ENCODE results near the gene ZFPM1. TPM values are rescaled to one million over a fixed set of nuclear protein-coding genes. Genes with fewer than 3 reads are reported as not detected.

The ZFPM1 gene
- total RNA-seq, 6 donors from 2014 or later: 1.0 to 8.4 (median 3.3) TPM

DNA sequence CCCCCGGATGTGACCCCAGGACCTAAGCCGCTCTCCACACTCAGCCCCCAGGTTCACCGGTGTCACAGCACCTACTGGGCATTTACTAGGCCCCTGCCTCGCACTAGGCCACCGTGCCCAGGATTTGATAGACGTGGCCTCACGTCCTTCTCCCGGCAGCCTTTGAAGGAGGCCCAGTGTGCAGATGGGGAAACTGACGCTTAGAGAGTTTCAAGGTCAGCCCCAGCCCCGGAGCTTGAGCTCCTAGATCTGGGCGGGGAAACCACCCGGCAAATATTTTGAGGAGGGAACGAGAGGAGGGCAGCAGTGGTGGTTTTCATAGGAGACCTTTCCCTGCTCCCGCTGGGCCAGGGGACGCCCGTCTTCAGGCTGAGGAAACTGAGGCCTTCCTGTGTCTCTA lies 10.3 kb downstream of the ZFPM1 start:
- TF ChIP-seq POLR2A (IDR thresholded peaks at IDR 0.05) (no peak), POLR2AphosphoS5 (IDR thresholded peaks at IDR 0.05) (no peak), EP300 (IDR thresholded peaks at IDR 0.05) (no peak)
- TF ChIP-seq, protein P1, sequence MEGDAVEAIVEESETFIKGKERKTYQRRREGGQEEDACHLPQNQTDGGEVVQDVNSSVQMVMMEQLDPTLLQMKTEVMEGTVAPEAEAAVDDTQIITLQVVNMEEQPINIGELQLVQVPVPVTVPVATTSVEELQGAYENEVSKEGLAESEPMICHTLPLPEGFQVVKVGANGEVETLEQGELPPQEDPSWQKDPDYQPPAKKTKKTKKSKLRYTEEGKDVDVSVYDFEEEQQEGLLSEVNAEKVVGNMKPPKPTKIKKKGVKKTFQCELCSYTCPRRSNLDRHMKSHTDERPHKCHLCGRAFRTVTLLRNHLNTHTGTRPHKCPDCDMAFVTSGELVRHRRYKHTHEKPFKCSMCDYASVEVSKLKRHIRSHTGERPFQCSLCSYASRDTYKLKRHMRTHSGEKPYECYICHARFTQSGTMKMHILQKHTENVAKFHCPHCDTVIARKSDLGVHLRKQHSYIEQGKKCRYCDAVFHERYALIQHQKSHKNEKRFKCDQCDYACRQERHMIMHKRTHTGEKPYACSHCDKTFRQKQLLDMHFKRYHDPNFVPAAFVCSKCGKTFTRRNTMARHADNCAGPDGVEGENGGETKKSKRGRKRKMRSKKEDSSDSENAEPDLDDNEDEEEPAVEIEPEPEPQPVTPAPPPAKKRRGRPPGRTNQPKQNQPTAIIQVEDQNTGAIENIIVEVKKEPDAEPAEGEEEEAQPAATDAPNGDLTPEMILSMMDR (IDR thresholded peaks at IDR 0.05): no peak
- ATAC-seq (ENCODE audit: low FRiP score in 2 of 2) (no peak), DNase-seq (no peak)
- H3K9me3 ChIP-seq: no peaks in the 10 kb centered on the region
- no peaks in the 10 kb centered on the region for H3K27me3 ChIP-seq
- H3K4me3 ChIP-seq: no peak overlapping the region
- 94 to 95% methylated on average over 6 to 16 of the region's 16 CpGs for WGBS, 2 donors
- no peaks in the 10 kb centered on the region for H3K36me3 ChIP-seq
- no peak overlapping the region for H3K27ac ChIP-seq
- peaks cover 7 to 17% (median 8%) of the 10 kb centered on the region in 4 donors for H3K4me1 ChIP-seq

DNA sequence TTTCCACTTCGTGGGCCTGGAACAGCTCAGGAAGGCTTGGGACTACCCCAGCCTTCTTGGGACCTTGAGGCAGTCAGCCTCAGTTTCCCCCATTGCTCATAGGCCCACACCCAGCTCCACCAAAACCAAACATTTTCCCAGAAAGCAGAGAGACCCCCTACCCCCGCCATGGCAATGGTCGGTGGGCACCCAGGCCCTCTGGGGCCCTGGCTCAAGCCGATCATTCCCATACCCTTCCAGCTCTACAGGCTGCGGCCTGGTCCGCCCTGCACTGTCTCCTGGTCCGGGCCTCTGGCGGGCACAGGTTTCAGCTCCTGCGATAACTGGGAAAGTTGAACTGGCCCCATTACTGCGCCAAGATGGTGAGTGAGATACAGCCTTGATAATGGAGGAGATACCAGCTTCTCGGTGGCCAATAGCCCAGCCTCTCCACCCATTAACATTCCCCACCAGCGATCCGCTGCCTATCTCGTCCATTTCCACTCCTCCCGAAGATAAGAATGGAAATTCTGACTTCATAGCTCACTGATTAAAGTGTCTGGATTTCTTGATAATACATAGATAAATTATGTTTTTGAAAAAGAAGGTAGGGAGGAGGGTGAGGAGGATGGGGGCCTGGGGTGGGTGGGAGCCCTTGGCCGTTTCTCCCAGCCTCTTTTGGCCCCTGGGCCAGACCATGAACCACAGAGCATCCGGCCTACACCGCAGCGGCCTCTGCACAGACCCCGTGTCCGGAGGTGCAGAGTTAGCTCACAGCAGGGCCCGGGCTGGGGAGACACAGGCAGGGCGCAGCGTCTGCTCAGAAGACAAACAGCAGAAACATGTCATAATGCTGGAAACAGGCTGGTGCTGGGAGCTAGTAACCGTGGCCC lies 11.6 kb downstream of the ZFPM1 start:
- Histone ChIP-seq H3K27ac (no peak overlapping the region), H3K4me3 (no peak overlapping the region), H3K36me3 (no peaks in the 10 kb centered on the region), H3K4me1 (peaks cover 7 to 17% (median 8%) of the 10 kb centered on the region in 4 donors), H3K27me3 (no peaks in the 10 kb centered on the region), H3K9me3 (no peaks in the 10 kb centered on the region)
- WGBS, 2 donors: 69 to 87% methylated on average over 17 to 25 of the region's 25 CpGs
- ATAC-seq (ENCODE audit: low FRiP score in 2 of 2) (peak in 1 of 2 donors; percentile 49), DNase-seq (no peak)
- TF ChIP-seq, protein P1 (IDR thresholded peaks at IDR 0.05): no peak
- no peak for TF ChIP-seq EP300 (IDR thresholded peaks at IDR 0.05)
- no peak for TF ChIP-seq POLR2A (IDR thresholded peaks at IDR 0.05)
- no peak for TF ChIP-seq POLR2AphosphoS5 (IDR thresholded peaks at IDR 0.05)

DNA sequence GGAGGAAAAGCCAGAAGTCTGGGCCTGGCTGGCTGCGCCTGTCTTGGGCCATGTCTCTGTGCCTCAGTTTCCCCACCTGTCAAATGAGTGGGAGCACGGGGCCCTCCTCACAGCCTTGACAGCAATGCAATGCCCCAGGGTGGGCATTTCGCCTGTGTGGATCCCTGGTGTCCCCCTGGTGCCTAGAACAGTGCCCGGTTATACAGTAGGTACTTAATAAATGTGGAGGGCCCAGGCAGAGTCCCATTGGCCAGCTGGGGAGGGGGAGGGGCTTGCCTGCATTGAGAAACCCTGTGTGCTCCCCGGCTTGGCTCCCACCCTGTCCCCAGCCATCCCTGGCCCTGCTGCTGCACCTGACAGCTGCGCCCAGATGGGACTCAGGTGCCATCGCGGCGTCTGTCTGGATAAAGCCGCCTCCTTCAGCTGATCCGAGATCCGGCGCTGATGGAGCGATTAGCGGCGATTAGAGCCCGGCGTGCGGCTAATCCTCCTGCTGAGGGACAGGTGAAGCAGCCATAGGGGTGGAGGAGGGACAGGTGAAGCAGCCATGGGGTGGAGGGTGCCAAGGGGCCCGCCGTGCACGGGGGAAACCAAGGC lies 12.4 kb downstream of the ZFPM1 start:
- DNase-seq (no peak), ATAC-seq (ENCODE audit: low FRiP score in 2 of 2) (no peak)
- Histone ChIP-seq H3K4me1 (peaks cover 7 to 17% (median 8%) of the 10 kb centered on the region in 4 donors), H3K4me3 (no peak overlapping the region), H3K36me3 (no peaks in the 10 kb centered on the region), H3K27me3 (no peaks in the 10 kb centered on the region), H3K27ac (no peak overlapping the region), H3K9me3 (no peaks in the 10 kb centered on the region)
- TF ChIP-seq POLR2A (IDR thresholded peaks at IDR 0.05) (no peak), POLR2AphosphoS5 (IDR thresholded peaks at IDR 0.05) (no peak), EP300 (IDR thresholded peaks at IDR 0.05) (no peak)
- TF ChIP-seq, protein P1 (IDR thresholded peaks at IDR 0.05): no peak
- 84 to 92% methylated on average over 15 to 22 of the region's 22 CpGs for WGBS, 2 donors

DNA sequence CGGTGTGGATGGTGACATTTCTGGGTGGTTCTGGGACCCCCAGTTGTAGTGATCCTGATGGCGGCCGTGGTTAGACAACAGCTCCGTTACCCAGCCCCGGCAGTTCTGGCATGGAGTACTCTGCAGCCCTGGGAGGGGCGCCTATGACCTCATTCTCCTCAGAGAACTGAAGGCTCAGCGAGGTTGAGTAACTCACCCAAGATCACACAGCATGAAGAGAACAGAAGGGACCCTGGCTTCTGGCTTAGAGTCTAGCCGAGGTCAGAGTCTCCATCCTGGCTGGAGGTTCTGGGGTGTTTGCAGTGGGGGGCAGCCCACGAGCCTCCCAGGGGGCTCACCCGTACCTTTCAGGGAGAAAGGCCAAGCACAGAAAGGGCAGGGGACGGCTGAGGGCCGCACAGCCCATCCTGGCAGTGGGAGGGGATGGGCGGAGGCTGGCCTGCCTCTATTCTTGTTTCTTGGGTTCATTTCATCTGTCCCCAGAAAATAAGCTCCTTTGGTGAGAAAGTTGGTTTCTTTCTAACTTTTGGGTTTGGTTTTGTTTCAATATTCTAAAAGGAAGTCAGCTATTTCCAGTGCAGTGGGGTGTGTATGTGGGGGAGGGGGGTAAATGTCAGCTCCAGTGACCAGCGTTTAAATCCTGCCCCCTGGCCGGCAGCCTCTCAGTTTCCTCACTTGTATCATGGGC lies 13.2 kb downstream of the ZFPM1 start:
- 79 to 91% methylated on average over 6 to 15 of the region's 15 CpGs for WGBS, 2 donors
- Histone ChIP-seq H3K36me3 (no peaks in the 10 kb centered on the region), H3K27me3 (no peaks in the 10 kb centered on the region), H3K4me1 (peaks cover 7 to 15% (median 8%) of the 10 kb centered on the region in 4 donors), H3K4me3 (no peak overlapping the region), H3K9me3 (no peaks in the 10 kb centered on the region), H3K27ac (no peak overlapping the region)
- ATAC-seq (ENCODE audit: low FRiP score in 2 of 2): peak in 1 of 2 donors; percentile 53
- DNase-seq: no peak
- TF ChIP-seq EP300 (IDR thresholded peaks at IDR 0.05): no peak
- TF ChIP-seq POLR2AphosphoS5 (IDR thresholded peaks at IDR 0.05): no peak
- TF ChIP-seq, protein P1 (IDR thresholded peaks at IDR 0.05): no peak
- no peak for TF ChIP-seq POLR2A (IDR thresholded peaks at IDR 0.05)
